GM21367 (cell line): ENCODE measurements around the gene RMND5B.
"Not testable (repeated sequence)": the region's sequence is repeated elsewhere in the genome, so short reads cannot be mapped to it uniquely, and the experiment has no call there.

Source experiments
- ATAC-seq: cut with Tn5 transposase; IDR thresholded peaks from one replicate; pipeline ENCODE4 v1.9.1; 2021; ENCODE audit not compliant: unreplicated experiment

RMND5B gene

DNA sequence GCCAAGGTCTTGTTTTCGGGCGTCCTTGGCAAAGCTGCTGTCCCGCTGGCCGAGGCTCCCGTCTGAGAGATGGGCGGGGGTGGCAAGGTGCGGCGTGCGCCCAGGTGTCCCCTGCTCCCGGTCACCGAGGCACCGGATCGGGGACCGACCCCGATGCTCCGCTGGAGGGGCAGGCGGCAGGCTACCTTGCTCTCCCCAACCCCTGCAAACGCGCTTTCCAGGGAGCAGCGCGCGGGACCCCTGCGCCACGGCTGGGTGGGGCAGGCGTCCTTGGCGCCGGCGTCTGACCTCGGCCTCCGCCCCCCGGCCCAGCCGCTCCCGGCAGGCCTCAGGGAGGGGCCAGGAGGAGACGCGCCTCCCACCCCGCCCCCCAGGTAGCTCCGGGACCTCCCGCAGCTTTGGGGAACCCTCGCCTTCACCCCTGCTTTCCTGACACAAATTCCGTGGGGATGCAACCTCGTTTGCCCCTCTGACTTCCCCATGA lies 16.9 kb upstream of the RMND5B start:
- no peak for ATAC-seq

DNA sequence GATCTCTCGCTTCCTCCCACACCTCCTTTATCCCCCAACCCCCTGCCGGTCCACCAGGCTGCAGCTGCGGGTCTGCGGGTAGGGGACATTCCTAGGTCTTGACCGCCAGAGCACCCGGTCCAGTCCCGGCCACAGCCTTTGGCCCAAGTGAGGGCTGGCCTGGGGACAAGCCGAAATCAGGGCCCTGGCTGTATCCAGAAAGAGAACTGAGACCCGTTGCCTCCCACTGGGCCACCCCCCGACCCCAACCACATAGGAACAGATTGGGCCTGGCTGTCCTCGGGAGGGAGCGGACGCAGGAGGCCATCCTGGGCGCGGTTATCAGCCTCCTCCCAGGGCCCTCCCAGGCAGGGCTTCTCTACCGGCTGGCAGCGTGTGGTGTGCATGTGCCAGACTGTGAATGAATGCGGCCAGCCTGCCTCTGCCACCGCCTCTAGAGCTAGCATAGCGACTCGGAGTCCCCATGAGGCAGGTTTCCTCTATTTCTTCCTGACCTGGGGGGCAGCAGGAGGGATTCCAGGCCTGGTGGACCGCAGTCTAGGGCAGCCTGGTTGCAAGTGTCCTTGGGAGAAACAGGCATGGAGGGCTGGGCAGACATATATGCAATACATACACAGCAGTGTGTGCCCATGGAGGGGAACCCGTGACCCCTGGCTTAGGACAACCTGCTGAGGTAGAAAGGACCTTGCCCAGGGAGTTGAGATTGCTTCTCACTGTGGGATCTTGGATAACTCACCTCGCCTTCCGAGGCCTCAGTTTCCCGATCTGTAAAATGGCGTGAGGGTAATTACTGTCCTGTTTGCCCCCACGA lies 16.3 kb upstream of the RMND5B start:
- ATAC-seq = no peak

DNA sequence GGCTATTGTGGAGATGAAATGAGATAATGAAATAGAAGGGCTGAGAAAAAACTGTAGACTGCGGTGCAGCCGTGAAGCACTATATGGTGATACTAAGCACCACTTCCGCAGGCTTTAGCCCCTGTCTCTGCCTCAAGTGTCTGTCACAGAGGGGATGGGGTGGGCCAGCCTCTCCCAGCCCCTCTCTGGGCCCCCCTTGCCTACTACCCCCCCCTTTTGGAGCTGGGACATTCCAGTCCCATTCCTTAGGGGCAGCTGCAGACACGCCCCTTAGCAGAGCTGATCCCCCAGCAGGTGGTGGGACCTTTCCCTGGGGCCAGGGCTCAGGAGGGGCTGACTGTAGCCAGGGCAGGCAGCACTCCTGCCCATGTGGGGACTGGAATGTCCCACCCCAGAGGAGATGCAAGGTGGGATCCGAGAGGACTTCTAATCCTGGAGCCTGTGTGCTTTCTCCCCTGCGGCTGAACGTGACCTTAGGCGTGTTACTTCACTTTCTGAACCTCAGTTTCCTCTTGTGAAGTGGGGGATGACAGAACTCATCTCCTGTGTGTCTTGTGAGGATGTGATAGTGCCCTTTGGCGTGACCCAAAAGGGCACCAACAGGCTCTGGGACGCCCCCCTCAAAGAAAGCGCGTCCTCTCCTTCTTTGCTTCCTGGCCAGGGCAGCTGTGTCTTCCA lies 15.5 kb upstream of the RMND5B start:
- ATAC-seq = no peak

DNA sequence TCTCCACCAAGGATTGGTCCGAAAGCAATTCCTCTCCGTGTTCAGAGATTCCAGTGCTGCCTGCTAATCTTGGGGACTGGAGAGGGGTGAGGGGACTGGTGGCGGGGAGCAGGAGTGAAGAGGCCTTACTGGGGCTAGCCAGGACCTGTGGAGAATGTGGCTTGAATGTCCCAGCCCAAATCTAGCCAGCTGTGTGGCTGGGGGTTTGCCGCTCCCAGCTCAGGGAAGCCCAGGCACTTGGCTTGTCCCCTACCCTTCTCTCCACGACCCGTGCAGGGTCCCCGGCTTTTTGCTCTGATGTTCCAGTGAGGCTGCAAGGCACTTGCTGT lies 15.0 kb upstream of the RMND5B start:
- ATAC-seq = no peak

DNA sequence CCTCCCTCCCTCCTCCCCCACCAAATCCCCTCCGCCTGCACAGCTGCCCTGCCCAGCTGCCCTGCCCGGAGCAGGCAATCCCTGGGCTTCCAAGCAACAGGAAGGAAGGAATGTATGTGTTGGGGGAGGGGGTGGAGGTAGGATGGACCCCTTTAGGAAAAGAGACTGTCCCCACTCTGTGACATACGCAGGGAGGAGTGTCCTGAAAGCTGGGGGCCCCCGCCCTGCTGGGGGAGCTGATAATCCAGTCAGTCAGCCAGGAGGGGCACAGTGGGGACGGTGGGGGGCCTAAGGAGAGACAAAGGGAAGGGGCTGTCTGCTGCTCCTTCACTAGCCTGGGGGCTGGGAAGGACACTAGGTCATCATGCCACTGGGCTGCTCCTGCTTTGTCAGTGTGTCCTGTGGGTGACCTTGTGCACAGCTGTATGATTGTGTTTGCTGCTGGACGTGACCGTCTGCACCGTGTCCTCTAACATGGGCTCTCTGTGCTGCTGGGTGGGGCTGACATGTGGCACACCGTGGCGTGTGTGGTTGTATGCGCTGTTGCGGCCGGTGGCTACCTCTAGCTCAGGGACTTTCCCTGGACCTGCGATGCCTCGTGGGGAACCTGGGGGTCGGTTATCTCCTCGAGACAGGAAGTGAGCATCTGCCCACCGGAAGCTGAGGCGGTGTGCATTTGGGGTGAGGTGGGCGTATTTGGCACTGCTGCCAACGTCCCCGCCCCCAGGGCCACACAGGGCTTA lies 14.5 kb upstream of the RMND5B start:
- ATAC-seq = peak; percentile 31

DNA sequence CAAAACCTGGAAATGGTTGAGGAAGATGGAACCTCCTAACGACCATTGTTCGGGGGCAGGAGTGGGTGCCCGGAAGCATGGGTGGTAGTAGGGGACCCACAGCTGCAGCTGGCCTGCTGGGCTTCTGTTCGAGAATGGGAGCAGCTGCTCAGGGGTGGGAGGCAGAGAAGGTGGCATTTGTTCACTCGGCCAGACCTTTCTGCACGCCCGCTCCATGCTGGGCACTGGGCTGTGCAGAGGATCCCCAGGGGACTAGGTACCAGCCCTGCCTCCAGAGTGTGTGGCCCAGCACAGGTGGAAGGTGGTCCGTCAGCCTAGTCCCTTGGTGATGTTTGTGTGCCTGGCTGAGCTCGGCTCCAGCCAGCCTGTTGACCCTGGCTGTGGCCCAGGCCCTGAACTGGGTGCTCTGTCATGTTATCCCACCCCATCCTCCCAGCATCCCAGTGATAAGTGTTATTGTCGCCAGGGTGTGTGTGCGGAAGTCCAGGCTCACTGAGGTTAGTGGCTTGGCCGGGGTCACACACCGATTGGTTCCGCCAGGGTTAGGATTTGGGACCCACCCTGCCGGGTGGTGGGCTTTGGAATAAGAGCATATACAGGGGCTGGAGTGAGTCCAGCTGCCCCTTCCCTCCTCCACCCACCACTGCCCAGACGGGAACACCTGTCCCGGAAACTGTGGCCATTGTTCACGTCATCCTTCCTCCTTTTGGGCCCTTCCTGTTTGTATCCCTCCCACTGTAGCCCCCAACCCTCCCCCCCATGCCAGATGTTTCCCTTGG lies 12.7 kb upstream of the RMND5B start:
- ATAC-seq = no peak

DNA sequence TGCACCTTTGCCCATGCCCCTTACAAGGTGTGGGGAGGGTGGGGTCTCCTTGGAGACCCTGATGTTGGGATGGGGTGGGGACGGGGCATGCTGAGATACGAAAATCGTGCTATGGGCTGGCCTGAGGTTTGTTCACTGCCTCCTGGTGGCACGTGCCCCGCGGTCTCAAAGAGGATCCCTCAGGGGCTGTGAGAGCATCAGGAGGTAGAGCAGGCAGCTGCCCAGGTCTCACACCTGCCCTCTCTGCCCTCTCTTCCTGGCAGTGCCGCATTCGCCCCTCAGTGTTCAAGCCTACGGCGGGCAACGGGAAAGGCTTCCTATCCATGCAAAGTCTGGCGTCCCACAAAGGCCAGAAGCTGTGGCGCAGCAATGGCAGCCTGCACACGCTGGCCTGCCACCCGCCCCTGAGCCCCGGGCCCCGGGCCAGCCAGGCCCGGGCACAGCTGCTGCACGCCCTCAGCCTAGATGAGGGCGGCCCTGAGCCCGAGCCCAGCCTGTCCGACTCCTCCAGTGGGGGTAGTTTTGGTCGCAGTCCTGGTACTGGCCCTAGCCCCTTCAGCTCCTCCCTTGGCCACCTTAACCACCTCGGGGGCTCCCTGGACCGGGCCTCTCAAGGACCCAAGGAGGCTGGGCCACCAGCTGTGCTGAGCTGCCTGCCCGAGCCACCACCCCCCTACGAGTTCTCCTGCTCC lies 10.8 kb upstream of the RMND5B start:
- no peak for ATAC-seq

DNA sequence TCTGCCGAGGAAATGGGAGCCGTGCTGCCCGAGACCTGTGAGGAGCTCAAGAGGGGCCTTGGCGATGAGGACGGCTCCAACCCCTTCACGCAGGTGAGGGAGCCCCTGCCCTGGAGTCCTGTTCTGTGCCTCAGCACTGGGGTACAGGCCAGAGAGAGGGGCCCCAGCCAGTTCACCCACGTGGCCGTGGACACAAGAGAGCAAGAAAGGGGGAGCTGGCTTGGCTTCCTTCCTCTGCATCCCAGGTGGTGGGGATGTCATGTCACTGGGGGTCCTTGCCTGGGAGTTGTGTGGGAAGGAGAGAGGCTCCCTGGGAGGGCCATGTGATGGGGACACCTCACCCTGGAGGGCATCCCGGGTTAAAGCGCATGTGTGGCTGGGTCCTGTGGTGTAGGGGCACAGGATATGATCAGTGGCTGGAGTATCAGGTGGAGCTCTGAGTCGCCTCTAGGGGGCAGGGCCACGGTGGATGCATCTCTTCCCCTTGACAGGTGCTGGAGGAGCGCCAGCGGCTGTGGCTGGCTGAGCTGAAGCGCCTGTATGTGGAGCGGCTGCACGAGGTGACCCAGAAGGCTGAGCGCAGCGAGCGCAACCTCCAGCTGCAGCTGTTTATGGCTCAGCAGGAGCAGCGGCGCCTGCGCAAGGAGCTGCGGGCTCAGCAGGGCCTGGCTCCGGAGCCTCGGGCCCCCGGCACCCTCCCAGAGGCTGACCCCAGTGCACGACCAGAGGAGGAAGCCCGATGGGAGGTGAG lies 10.0 kb upstream of the RMND5B start:
- peak; percentile 66 for ATAC-seq

DNA sequence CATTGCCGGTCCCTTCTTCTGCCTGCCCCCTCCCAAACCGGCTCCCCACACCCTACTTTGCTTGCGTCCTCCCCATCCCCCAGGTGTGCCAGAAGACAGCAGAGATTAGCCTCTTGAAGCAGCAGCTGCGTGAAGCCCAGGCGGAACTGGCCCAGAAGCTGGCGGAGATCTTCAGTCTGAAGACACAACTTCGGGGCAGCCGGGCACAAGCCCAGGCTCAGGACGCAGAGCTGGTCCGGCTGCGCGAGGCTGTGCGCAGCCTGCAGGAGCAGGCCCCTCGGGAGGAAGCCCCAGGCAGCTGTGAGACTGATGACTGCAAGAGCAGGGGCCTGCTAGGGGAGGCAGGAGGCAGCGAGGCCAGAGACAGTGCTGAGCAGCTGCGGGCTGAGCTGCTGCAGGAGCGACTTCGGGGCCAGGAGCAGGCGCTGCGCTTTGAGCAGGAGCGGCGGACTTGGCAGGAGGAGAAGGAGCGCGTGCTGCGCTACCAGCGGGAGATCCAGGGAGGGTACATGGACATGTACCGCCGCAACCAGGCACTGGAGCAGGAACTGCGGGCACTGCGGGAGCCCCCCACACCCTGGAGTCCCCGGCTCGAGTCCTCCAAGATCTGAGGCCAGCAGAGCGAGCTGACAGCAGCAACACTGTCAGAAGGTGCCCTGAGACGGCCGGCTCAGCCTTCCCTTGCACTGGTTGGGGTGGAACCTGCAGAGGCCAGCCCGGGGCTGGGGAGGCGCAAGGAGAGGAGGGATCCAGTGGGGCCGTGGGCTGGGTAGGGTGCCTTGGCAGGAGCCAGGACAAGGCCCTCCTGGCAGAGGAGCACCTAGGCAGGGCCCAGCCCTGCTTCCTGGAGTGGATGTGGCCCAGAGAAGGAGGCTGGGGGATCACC lies 9.2 kb upstream of the RMND5B start:
- ATAC-seq = peak; percentile 0

DNA sequence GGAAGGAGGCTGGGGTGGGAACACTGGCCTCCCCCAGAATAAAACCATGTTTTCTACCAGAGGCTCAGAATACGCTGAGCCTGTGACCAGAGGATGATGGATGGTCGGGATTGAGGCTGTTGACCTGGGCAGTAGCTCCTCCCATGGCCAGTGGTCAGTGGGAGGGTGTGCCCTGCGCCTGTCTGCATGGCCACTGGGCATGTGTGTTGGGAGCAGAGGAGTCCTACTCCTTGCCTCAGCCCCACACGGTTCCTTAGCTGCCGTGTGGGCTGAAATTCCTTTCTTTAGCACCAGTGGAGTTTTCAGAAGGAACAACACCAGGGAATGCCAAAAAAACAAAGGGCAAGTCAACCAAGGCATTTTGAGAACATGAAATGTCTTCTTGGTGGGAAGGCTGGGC lies 8.5 kb upstream of the RMND5B start:
- ATAC-seq = no peak

DNA sequence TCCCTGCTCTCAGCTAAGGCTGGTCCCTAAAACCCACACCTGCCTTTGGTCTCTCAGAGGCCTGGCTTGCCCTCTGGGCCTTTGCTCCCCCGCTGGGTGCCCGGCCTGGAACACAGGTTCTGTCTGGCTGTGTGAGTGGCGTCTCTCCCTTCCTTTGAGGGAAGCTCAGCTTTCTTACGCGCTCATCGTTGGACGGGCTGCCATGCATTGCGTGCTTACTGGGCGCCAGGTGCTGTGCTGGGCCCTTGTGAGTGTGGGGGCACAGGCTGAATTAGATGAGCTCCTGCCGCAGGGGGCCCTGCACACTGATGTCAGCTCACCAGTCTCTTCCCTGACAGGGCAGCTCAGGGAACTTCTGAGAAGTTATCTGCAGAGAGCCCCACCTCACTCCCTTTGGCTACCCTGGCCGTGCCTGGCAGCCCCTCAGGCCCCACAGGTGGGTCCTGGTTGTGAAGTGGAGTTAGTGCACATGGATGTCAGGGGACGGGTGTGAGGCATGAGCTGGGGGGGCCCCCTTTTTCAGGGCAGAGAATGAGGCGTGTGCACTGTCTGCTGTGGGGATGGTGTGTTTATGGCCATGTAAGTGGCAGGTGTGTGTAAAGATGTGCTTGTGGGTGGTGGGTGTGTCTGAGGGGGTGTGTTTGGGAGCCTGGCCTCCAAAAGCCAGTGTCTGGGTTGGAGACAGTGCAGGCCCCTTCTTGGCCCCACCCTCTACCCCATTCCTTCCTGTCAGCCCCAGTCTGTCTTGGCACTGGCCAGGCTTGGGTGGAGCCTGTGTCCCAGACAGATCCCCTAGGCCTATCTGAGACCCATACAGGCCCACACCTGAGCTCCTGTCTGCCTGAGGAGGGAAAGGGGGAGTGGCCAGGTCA lies 7.5 kb upstream of the RMND5B start:
- ATAC-seq = no peak

DNA sequence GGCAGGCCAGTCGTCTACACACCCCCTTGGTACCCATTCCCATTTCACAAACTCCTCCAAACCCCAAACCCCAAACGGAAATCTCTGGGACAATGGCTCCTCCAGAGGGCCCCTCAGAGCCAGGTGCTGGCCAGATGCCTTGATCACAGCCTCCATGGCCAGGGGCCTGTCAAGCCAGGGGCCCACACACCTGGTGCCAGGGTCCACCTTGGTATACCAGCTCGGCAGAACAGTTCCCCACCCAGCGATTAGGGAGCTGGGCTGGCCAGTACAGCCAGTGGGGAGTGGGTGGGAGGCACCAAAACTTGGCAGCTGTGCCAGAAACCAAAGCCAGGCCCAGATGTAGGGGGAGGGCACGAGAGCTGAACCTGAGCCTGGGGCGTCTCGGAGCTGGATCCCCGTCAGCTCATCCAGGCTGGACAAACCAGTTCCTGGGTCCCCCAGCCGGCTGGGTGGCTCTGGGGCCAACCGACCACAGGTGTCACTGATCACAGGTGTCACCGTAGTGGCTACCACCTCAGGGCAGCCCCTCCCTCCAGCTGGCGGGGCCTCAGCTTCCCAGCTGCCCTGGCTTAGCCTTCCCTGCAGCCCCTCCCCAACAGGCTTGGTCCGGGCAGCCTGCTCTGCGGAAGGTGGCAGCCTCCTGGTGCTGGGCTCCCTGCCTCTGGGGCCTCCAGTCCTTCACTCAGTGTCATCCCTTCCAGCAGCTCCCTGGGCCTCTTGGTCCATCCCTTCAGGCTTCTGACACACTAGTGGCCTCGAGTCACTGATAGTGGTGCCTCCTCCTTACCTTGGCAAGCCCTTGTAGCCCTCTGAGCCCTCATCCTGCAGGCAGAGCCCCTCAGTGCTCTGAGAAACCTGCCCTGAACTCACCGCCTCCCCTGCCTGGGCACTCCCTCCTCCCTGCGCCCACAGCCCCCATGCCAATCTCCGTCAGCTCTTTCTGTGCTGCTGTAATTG lies 6.6 kb upstream of the RMND5B start:
- no peak for ATAC-seq

DNA sequence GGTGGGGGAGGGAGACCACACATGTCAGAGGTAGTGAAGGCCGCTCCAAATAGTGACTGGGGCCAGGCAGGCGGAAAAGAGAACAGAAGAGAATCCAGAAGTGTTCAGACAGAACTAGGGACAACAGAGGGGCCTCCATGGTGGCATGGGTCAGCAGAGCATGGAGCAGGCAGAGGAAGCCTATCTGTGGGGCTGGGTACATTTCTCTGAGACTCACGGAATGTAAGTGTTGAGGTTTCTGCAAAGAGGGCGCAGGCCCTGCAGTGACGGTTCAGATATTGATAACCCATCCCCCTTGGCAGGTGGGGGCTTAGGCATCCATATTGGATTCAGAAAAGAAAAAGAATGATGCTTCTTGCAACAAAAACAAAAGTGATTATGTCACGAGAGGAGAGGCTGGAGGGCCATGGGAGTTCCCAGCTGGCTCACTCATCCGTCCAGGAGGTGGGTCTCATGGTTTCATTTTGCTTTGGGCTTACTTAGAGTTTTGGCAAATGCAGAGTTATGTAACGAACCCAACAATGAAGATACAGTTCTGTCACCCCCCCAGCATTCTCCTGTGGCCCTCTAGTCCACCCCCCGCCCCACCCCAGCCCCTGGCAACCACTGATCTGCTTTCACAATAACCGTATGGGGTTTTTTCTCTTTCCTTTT lies 5.4 kb upstream of the RMND5B start:
- ATAC-seq = no peak

DNA sequence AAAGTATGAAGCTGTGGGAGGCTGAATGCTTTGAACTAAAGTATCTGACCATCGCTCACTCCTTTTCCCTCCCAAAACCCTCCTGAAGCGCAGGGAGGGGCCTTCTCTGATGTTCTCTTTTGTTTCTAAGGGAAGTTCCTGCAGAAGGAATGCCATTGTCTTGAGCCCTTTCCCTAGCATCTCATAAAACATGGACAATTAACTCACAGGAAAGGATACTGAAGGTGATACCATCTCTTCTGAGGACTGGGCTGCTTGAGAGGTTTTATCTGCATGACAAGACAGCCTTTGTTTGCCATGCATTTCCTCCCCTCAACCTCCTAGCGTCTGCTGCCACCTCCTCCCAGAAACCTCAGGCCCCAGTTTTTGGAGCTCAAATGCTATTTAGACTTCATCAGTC lies 4.3 kb upstream of the RMND5B start:
- no peak for ATAC-seq

DNA sequence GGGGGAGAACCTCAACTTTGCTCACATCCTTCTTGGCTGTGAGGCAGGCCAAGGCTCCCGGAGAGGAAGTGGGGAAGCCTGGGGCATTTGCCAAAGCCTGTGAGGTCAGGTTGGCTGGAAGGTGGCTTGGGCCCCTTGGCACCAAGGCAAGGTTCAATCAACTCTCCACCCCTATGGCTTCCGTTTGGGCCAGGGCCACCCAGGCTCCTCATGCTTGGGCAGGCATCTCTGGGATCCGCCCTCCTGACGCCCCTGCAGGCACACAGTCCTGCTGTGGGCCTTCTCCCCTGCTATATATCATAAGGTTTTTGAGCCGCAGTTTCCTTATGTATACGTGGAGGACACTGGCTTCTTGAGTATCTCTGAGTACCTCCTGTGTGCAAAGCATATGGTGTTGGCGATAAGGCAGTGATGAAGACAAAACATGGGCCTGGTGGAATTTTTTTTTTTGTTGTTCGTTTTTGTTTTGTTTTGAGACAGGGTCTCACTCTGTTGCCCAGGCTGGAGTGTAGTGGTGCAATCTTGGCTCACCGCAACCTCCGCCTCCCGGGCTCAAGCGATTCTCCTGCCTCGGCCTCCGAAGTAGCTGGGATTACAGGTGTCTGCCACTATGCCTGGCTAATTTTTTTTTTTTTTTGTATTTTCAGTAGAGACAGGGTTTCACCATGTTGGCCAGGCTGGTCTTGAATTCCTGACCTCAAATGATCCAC lies 3.4 kb upstream of the RMND5B start:
- not testable (repeated sequence) for ATAC-seq

DNA sequence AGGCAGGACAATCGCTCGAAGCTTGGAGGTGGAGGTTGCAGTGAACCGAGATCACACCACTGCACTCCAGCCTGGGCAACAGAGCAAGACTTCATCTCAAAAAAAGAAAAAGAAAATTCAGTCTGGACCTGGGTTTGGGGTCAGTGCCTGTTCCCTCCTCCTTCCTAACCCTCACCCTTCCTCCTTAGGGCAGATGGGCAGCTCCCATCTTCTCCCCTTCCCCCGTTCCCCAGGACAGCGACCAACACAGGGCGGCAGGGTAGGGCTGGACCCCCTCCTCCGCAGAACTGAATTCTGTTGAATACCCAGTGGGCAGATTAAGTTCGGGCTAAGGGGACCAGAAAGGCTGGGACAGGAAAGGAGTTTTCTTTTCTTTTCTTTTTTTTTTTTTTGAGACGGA lies 1.5 kb upstream of the RMND5B start:
- no peak for ATAC-seq
